Uterus (tissue), 2 donors: Measurements from ENCODE around the gene TDRD9.

Source experiments
- POLR2A ChIP-seq, 2 donors: fragments of 450-650 bp; IDR thresholded peaks; one replicate each; pipeline ENCODE4 v1.6.1; 2016; ENCODE audit warnings: antibody characterized with exemption in 2 of 2, mild to moderate bottlenecking in 1 of 2, moderate library complexity in 1 of 2
- TF ChIP-seq, protein P1 (sequence below), 4 experiments: fragments of 200-600 bp in 2 of 4; fragments of 450-650 bp in 2 of 4; sonication (generic) in 2 of 4; IDR thresholded peaks; one replicate each; pipeline ENCODE4 v1.5.1; 2016 to 2019; ENCODE audit warnings: antibody characterized with exemption in 4 of 4, mild to moderate bottlenecking in 2 of 4, moderate library complexity in 1 of 4

DNA sequence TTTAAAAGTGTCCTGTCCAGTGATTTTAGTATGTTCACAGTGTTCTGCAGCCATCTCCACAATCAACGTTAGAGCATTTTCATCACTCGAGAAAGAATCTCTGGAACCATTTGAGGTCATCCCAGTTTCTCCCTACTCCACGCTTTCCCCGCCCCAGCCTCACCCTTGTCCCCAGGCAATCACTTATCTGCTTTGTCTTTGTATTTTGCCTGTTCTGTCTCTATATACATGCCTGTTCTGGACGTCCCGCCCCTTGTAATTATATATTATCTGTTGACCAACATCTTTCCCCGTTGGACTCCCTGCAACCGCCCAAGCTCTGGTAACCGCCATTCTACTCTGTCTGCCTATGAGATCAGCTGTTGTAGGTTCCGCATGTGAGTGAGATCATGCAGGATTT lies 135.7 kb downstream of the TDRD9 start:
- TF ChIP-seq, protein P1, sequence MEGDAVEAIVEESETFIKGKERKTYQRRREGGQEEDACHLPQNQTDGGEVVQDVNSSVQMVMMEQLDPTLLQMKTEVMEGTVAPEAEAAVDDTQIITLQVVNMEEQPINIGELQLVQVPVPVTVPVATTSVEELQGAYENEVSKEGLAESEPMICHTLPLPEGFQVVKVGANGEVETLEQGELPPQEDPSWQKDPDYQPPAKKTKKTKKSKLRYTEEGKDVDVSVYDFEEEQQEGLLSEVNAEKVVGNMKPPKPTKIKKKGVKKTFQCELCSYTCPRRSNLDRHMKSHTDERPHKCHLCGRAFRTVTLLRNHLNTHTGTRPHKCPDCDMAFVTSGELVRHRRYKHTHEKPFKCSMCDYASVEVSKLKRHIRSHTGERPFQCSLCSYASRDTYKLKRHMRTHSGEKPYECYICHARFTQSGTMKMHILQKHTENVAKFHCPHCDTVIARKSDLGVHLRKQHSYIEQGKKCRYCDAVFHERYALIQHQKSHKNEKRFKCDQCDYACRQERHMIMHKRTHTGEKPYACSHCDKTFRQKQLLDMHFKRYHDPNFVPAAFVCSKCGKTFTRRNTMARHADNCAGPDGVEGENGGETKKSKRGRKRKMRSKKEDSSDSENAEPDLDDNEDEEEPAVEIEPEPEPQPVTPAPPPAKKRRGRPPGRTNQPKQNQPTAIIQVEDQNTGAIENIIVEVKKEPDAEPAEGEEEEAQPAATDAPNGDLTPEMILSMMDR (IDR thresholded peaks at IDR 0.05) = no peak
- TF ChIP-seq POLR2A (IDR thresholded peaks at IDR 0.05) = no peak
